ENCODE measurements around the gene MCF2L. TPM values are rescaled to one million over a fixed set of nuclear protein-coding genes. Genes with fewer than 3 reads are reported as not detected.

The MCF2L gene
- total and polyA plus RNA-seq, 9 of the 15 experiments (the other 6 are each of a cell fraction or from before 2014, with no cell fraction given): 0.05 to 0.25 (median 0.18) TPM; not detected in 5

GRCh38 chr13:113090806-113091205 is 121.8 kb downstream of the MCF2L start:
- no peaks in the 10 kb centered on the region for H3K79me2 ChIP-seq (ENCODE audit: control insufficient read depth, insufficient read depth, low read length)
- no peaks in the 10 kb centered on the region for H3K36me3 ChIP-seq (ENCODE audit: control insufficient read depth, insufficient read depth, low read length)
- H4K20me1 ChIP-seq (replicated peaks; ENCODE audit: control insufficient read depth, insufficient read depth, low read length): peaks cover 9% of the 10 kb centered on the region
- H3K27me3 ChIP-seq (ENCODE audit: control insufficient read depth in 2 of 2, insufficient read depth in 2 of 2, low read length in 2 of 2): peaks cover 43 to 89% of the 10 kb centered on the region in 2 experiments
- H3K4me1 ChIP-seq (replicated peaks in 1 of 2; ENCODE audit: control insufficient read depth in 2 of 2, insufficient read depth in 2 of 2, low read length in 2 of 2): peaks cover 0 to 18% of the 10 kb centered on the region in 2 experiments; a peak in 2 of 5 replicates
- WGBS (ENCODE audit: insufficient coverage, low coverage, missing lambda C conversion rate): 6% methylated on average over 18 of the region's 24 CpGs
- in situ Hi-C loops (cut with MboI): no loop called here
- no peak overlapping the region for H3K4me3 ChIP-seq
- H3K9me1 ChIP-seq (ENCODE audit: control insufficient read depth, insufficient read depth, low read length): no peaks in the 10 kb centered on the region
- FAIRE-seq (no peak), ATAC-seq (no peak), DNase-seq (ENCODE audit: extremely low read depth in 1 of 4, low spot score in 3 of 4) (no peak)
- H3K4me2 ChIP-seq (ENCODE audit: insufficient read depth, low read length): no peak overlapping the region
- POLR2A ChIA-PET: no interaction called here
- intact Hi-C loops (cut with micrococcal nuclease): no loop called here
- no peak overlapping the region for H3K9ac ChIP-seq (ENCODE audit: insufficient read depth in 1 of 2, low read depth in 2 of 2, low read length in 2 of 2)
- BruUV-seq (replicated peaks): no TSS peak
- TF ChIP-seq SNAPC5 (CRISPR knock-in tag; IDR thresholded peaks at IDR 0.05): no peak
- TF ChIP-seq PHF20 (IDR thresholded peaks at IDR 0.05; ENCODE audit: partially characterized antibody): no peak
- TF ChIP-seq ZNF785 (CRISPR knock-in tag; IDR thresholded peaks at IDR 0.05): no peak
- no peak for TF ChIP-seq MXI1 (IDR thresholded peaks at IDR 0.05; ENCODE audit: low read depth, low read length)
- TF ChIP-seq ZNF589 (CRISPR knock-in tag; IDR thresholded peaks at IDR 0.05; ENCODE audit: low read depth): no peak
- TF ChIP-seq FOXP1 (CRISPR knock-in tag; IDR thresholded peaks at IDR 0.05): no peak
- TF ChIP-seq BRF2 (IDR thresholded peaks at IDR 0.05; ENCODE audit: borderline replicate concordance, insufficient read depth, insufficient read length): no peak
- no peak for TF ChIP-seq ZNF354B (CRISPR knock-in tag; IDR thresholded peaks at IDR 0.05)
- TF ChIP-seq ILF3 (IDR thresholded peaks at IDR 0.05; ENCODE audit: borderline replicate concordance): no peak
- TF ChIP-seq HES1 (IDR thresholded peaks at IDR 0.05; ENCODE audit: low read depth): no peak
- TF ChIP-seq ELF2 (CRISPR knock-in tag; IDR thresholded peaks at IDR 0.05): no peak
- no peak for TF ChIP-seq EGR1 (conservative IDR thresholded peaks at IDR 0.05)
- no peak for TF ChIP-seq ZNF232 (CRISPR knock-in tag; IDR thresholded peaks at IDR 0.05)
- H3K9me3 ChIP-seq (replicated peaks; ENCODE audit: control insufficient read depth, insufficient read depth, low read depth, low read length): no peaks in the 10 kb centered on the region
- H2AFZ ChIP-seq (ENCODE audit: low read depth, low read length): no peak overlapping the region
- H3K27ac ChIP-seq (ENCODE audit: extremely low read depth, low read depth, low read length): no peak overlapping the region
- CTCF ChIA-PET (ENCODE audit: low intra/inter-chr PET ratio): interaction anchor here (1.0 kb wide), 1 partner anchor 282 kb away, joined by 3 read pairs; no protein-coding TSS in a partner anchor

Data from K562 (cell line).